PC-3 (cell line): Measurements from ENCODE around the gene INPPL1.
"Not testable (repeated sequence)": the region's sequence is repeated elsewhere in the genome, so short reads cannot be mapped to it uniquely, and the experiment has no call there.

Source experiments
- CTCF ChIP-seq: fragments of 300-600 bp; sonication (generic); conservative IDR thresholded peaks from 2 replicates; pipeline ENCODE4 v1.5.1; 2017; ENCODE audit warnings: antibody characterized with exemption, low read depth, mild to moderate bottlenecking, low read length
- EZH2 ChIP-seq: fragments of 300-600 bp; sonication (generic); IDR thresholded peaks from one replicate; pipeline ENCODE4 v1.6.1; 2017; ENCODE audit warnings: antibody characterized with exemption, mild to moderate bottlenecking, low read length; ENCODE audit not compliant: unreplicated experiment
- EZH2phosphoT487 ChIP-seq: fragments of 300-600 bp; sonication (generic); IDR thresholded peaks from 2 replicates; pipeline ENCODE4 v1.6.1; 2018; ENCODE audit warnings: mild to moderate bottlenecking, antibody characterized with exemption, low read length, borderline replicate concordance

- not testable (repeated sequence) for TF ChIP-seq CTCF, EZH2, EZH2phosphoT487
Measured at GRCh38 chr11:72201445-72201844, 23.1 kb upstream of the INPPL1 start.
